Glutamatergic neuron (in vitro differentiated cells): ENCODE results near the gene ABI3BP. TPM values are rescaled to one million over a fixed set of nuclear protein-coding genes. Genes with fewer than 3 reads are reported as not detected.

ENCODE experiments used
- DNase-seq: peaks from one replicate; pipeline ENCODE4 v3.0.0; 2022
- H3K27ac Mint-ChIP-seq: one replicate; pipeline ENCODE4 v1.8.0; 2020; ENCODE audit warnings: mild to moderate bottlenecking, mixed read lengths, inconsistent platforms; ENCODE audit not compliant: unreplicated experiment
- H3K27me3 Mint-ChIP-seq: one replicate; pipeline ENCODE4 v1.8.0; 2020; ENCODE audit warnings: mild to moderate bottlenecking, moderate library complexity, mixed read lengths, inconsistent platforms; ENCODE audit not compliant: unreplicated experiment
- H3K36me3 Mint-ChIP-seq: one replicate; pipeline ENCODE4 v1.8.0; 2020; ENCODE audit warnings: mild to moderate bottlenecking, mixed read lengths, inconsistent platforms; ENCODE audit not compliant: unreplicated experiment
- H3K4me1 Mint-ChIP-seq: one replicate; pipeline ENCODE4 v1.8.0; 2020; ENCODE audit warnings: mild to moderate bottlenecking, low read depth, mixed read lengths, inconsistent platforms; ENCODE audit not compliant: unreplicated experiment
- H3K4me3 Mint-ChIP-seq: one replicate; pipeline ENCODE4 v1.8.0; 2020; ENCODE audit warnings: mild to moderate bottlenecking, mixed read lengths, inconsistent platforms; ENCODE audit not compliant: unreplicated experiment
- H3K9me3 Mint-ChIP-seq: one replicate; pipeline ENCODE4 v1.8.0; 2020; ENCODE audit warnings: mild to moderate bottlenecking, moderate library complexity, mixed read lengths, inconsistent platforms; ENCODE audit not compliant: unreplicated experiment
- CTCF ChIP-seq: fragments of 200-600 bp; sonication (generic); IDR thresholded peaks from one replicate; pipeline ENCODE4 v1.5.0; 2021; ENCODE audit not compliant: partially characterized antibody, unreplicated experiment
- total RNA-seq: library from RNA; stranded (reverse); fragmentation: NEBNext Ultra II Directional; extraction: Animal tissue kit (Norgen Biotek cat#: 25700); gene quantifications from one replicate; pipeline ENCODE4 v1.2.1, GENCODE V29; 2021; ENCODE audit not compliant: unreplicated experiment

Gene ABI3BP
- total RNA-seq, 1 donor from 2014 or later: not detected

GRCh38 chr3:100963041-100963440, 30.2 kb downstream of the ABI3BP start:
- Mint-ChIP-seq H3K4me3 (no peak overlapping the region), H3K4me1 (peaks cover 2% of the 10 kb centered on the region), H3K27me3 (no peaks in the 10 kb centered on the region), H3K36me3 (no peaks in the 10 kb centered on the region), H3K27ac (no peak overlapping the region), H3K9me3 (peaks cover 2% of the 10 kb centered on the region)
- no peak for DNase-seq
- no peak for TF ChIP-seq CTCF

GRCh38 chr3:100957261-100957986, 35.8 kb downstream of the ABI3BP start:
- Mint-ChIP-seq H3K4me1 (no peaks in the 10 kb centered on the region), H3K27me3 (no peaks in the 10 kb centered on the region), H3K4me3 (no peak overlapping the region), H3K27ac (no peak overlapping the region), H3K9me3 (no peaks in the 10 kb centered on the region), H3K36me3 (no peaks in the 10 kb centered on the region)
- TF ChIP-seq CTCF: no peak
- DNase-seq: no peak

- TF ChIP-seq CTCF: no peak
Observed at GRCh38 chr3:100956276-100956675, 36.9 kb downstream of the ABI3BP start.

GRCh38 chr3:100954990-100955389, 38.2 kb downstream of the ABI3BP start:
- H3K4me1 Mint-ChIP-seq: no peaks in the 10 kb centered on the region
- H3K4me3 Mint-ChIP-seq: no peak overlapping the region
- no peak for DNase-seq
- no peaks in the 10 kb centered on the region for H3K36me3 Mint-ChIP-seq
- no peak overlapping the region for H3K27ac Mint-ChIP-seq
- no peaks in the 10 kb centered on the region for H3K9me3 Mint-ChIP-seq
- no peak for TF ChIP-seq CTCF
- H3K27me3 Mint-ChIP-seq: no peaks in the 10 kb centered on the region

More at GRCh38 chr3:100956276-100956675, 36.9 kb downstream of the ABI3BP start:
- Mint-ChIP-seq H3K4me1 (no peaks in the 10 kb centered on the region), H3K4me3 (no peak overlapping the region), H3K27ac (no peak overlapping the region), H3K36me3 (no peaks in the 10 kb centered on the region), H3K27me3 (no peaks in the 10 kb centered on the region), H3K9me3 (no peaks in the 10 kb centered on the region)
- DNase-seq: no peak

- TF ChIP-seq CTCF: no peak
Observed at GRCh38 chr3:100954199-100954935, 38.9 kb downstream of the ABI3BP start.

More at GRCh38 chr3:100954199-100954935, 38.9 kb downstream of the ABI3BP start:
- Mint-ChIP-seq H3K27ac (no peak overlapping the region), H3K27me3 (no peaks in the 10 kb centered on the region), H3K4me1 (no peaks in the 10 kb centered on the region), H3K9me3 (no peaks in the 10 kb centered on the region), H3K36me3 (no peaks in the 10 kb centered on the region), H3K4me3 (no peak overlapping the region)
- no peak for DNase-seq
